Neuronal stem cell (in vitro differentiated cells): ENCODE data around the gene TEDC1.
A peak's percentile ranks its signal among the peaks of the same experiment; 100 is the strongest.

Experiments
- DNase-seq: peaks from one replicate; pipeline ENCODE4 v3.0.0-alpha.2; 2013; ENCODE audit warnings: low spot score
- H2AFZ ChIP-seq: one replicate; pipeline ENCODE4 v1.6.1; 2013; ENCODE audit warnings: mild to moderate bottlenecking, low read length, inconsistent platforms
- H2AK5ac ChIP-seq: 2 replicates; pipeline ENCODE4 v1.6.1; 2013; ENCODE audit warnings: low read depth, mild to moderate bottlenecking, inconsistent platforms, low read length, moderate library complexity, mixed read lengths
- H2BK120ac ChIP-seq: 2 replicates; pipeline ENCODE4 v1.6.1; 2013; ENCODE audit warnings: low read depth, mild to moderate bottlenecking, inconsistent platforms, low read length, moderate library complexity, mixed read lengths
- H2BK12ac ChIP-seq: one replicate; pipeline ENCODE4 v1.6.1; 2013; ENCODE audit warnings: low read length, inconsistent platforms
- H2BK15ac ChIP-seq: 2 replicates; pipeline ENCODE4 v1.6.1; 2013; ENCODE audit warnings: mild to moderate bottlenecking, low read length, inconsistent platforms, mixed read lengths
- H2BK5ac ChIP-seq: one replicate; pipeline ENCODE4 v1.6.1; 2013; ENCODE audit warnings: inconsistent platforms, mild to moderate bottlenecking, low read length, moderate library complexity
- H3K14ac ChIP-seq: one replicate; pipeline ENCODE4 v1.6.1; 2013; ENCODE audit warnings: low read length, inconsistent platforms
- H3K18ac ChIP-seq: 2 replicates; pipeline ENCODE4 v1.6.1; 2013; ENCODE audit warnings: low read length, inconsistent platforms
- H3K23ac ChIP-seq: 2 replicates; pipeline ENCODE4 v1.6.1; 2013; ENCODE audit warnings: low read depth, mild to moderate bottlenecking, mixed read lengths, low read length, inconsistent platforms; ENCODE audit not compliant: poor library complexity
- H3K27ac ChIP-seq: replicated peaks from 3 replicates; pipeline ENCODE4 v1.5.1; 2013; ENCODE audit warnings: low read length, inconsistent platforms
- H3K27me3 ChIP-seq, 3 experiments: 2 replicates each; pipeline ENCODE4 v1.6.1; 2013; ENCODE audit warnings: low read length in 3 of 3, mild to moderate bottlenecking in 2 of 3, inconsistent platforms in 1 of 3, low read depth in 1 of 3, mixed read lengths in 1 of 3, moderate library complexity in 1 of 3; ENCODE audit not compliant: control insufficient read depth in 3 of 3, insufficient read depth in 3 of 3
- H3K36me3 ChIP-seq, 2 donors: replicated peaks in 1 of 2; 2 replicates each; pipeline ENCODE4 v1.6.1; 2013; ENCODE audit warnings: low read length in 2 of 2; ENCODE audit not compliant: control insufficient read depth in 2 of 2, insufficient read depth in 2 of 2
- H3K4ac ChIP-seq: 2 replicates; pipeline ENCODE4 v1.6.1; 2013; ENCODE audit warnings: inconsistent platforms, mild to moderate bottlenecking, low read length, moderate library complexity
- H3K4me1 ChIP-seq, 2 donors: 1 replicate in 1 of 2; 2 replicates in 1 of 2; pipeline ENCODE4 v1.6.1; 2013; ENCODE audit warnings: low read length in 2 of 2, low read depth in 1 of 2; ENCODE audit not compliant: control insufficient read depth in 2 of 2, insufficient read depth in 1 of 2
- H3K4me2 ChIP-seq: one replicate; pipeline ENCODE4 v1.6.1; 2013; ENCODE audit warnings: mild to moderate bottlenecking, low read length, inconsistent platforms; ENCODE audit not compliant: insufficient read depth, poor library complexity, severe bottlenecking
- H3K4me3 ChIP-seq, 2 donors: 2 replicates each; pipeline ENCODE4 v1.5.1; 2013; ENCODE audit warnings: low read length in 2 of 2, mild to moderate bottlenecking in 2 of 2, inconsistent platforms in 1 of 2, moderate library complexity in 1 of 2
- H3K79me1 ChIP-seq: one replicate; pipeline ENCODE4 v1.6.1; 2013; ENCODE audit warnings: low read depth, mild to moderate bottlenecking, inconsistent platforms, low read length, moderate library complexity
- H3K9ac ChIP-seq: one replicate; pipeline ENCODE4 v1.6.1; 2013; ENCODE audit warnings: mild to moderate bottlenecking, low read depth, low read length, inconsistent platforms; ENCODE audit not compliant: poor library complexity
- H3K9me3 ChIP-seq, 2 donors: replicated peaks in 1 of 2; 2 replicates each; pipeline versions ENCODE3 to v1.6.1; 2013; ENCODE audit warnings: low read length in 2 of 2, mild to moderate bottlenecking in 2 of 2, inconsistent platforms in 1 of 2, low read depth in 1 of 2, mixed read lengths in 1 of 2, moderate library complexity in 1 of 2; ENCODE audit not compliant: control insufficient read depth in 2 of 2, insufficient read depth in 1 of 2
- H4K8ac ChIP-seq: one replicate; pipeline ENCODE4 v1.6.1; 2013; ENCODE audit warnings: low read depth, mild to moderate bottlenecking, inconsistent platforms, low read length, moderate library complexity
- H4K91ac ChIP-seq: one replicate; pipeline ENCODE4 v1.6.1; 2013; ENCODE audit warnings: low read length, low read depth, mild to moderate bottlenecking, inconsistent platforms; ENCODE audit not compliant: poor library complexity
- WGBS, 2 donors: extraction: QIAGEN DNeasy Blood & Tissue Kit; methylation state at CpG; one replicate each; pipeline ENCODE4 v1.1.7; 2013; ENCODE audit warnings: missing lambda C conversion rate in 2 of 2, mixed read lengths in 1 of 2; ENCODE audit not compliant: insufficient read length in 2 of 2, insufficient replicate concordance in 1 of 2; ENCODE audit errors: extremely low coverage in 2 of 2; 5-methylcytosine and 5-hydroxymethylcytosine counted together

Gene TEDC1

DNA sequence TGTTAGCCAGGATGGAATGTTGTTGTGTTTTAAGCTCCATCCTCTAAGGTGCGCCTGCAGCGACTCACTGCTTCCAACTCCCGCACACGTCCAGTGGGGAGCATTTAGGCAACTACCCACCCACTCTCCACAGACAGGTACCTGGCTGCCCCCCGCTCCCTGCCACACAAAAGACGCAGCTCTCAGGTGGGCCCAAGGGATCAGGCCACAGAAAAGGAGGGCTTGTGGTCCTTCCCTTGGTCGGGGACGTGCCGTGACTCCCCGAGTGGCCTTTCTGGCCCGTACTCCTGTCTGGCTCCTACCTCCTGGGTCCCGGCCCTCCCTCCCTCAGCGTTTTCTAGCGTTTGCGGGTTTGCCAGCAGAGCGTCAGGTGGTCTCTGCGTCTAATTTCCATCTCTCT, 16.2 kb downstream of the TEDC1 start:
- Histone ChIP-seq H4K8ac (no peak overlapping the region), H2BK5ac (no peak overlapping the region), H2AK5ac (no peak overlapping the region), H2BK15ac (no peak overlapping the region), H3K79me1 (peaks cover 3% of the 10 kb centered on the region), H2AFZ (no peak overlapping the region), H3K27me3 (peaks cover 0 to 22% (median 0%) of the 10 kb centered on the region in 3 experiments), H3K14ac (no peak overlapping the region), H2BK120ac (no peak overlapping the region), H2BK12ac (no peak overlapping the region), H4K91ac (no peak overlapping the region), H3K9me3 (peaks cover 0 to 6% of the 10 kb centered on the region in 2 donors), H3K27ac (no peak overlapping the region), H3K36me3 (no peaks in the 10 kb centered on the region), H3K4me1 (no peaks in the 10 kb centered on the region), H3K4me2 (no peak overlapping the region), H3K4me3 (no peak overlapping the region), H3K9ac (no peak overlapping the region), H3K4ac (no peak overlapping the region), H3K23ac (no peak overlapping the region), H3K18ac (no peak overlapping the region)
- DNase-seq: no peak
- WGBS, 2 donors: no CpG with 5 or more reads among the region's 17 CpGs

DNA sequence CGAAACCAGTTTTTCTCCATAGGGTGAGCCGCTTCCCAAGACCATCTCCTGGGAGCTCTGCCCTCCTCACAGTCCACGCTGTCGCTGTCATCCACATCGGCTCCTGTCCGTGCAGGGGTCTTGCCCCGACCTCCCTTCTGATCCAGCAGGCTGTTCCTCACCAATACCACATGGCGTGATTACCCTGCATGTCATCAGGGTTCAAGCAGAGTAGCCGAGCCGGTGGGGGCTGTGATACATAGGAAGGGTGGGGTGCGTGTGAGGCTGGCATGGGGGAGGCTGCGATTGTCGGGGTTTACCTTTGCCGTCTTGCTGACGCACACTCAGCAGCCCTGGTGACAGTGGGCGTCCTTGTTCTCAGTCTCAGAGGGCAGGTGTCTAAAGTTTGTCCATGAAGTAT, 17.0 kb downstream of the TEDC1 start:
- Histone ChIP-seq H2BK5ac (no peak overlapping the region), H2BK15ac (no peak overlapping the region), H4K8ac (no peak overlapping the region), H4K91ac (no peak overlapping the region), H2AFZ (no peak overlapping the region), H3K18ac (no peak overlapping the region), H3K9me3 (peaks cover 0 to 2% of the 10 kb centered on the region in 2 donors), H3K14ac (no peak overlapping the region), H2AK5ac (no peak overlapping the region), H3K4me1 (no peaks in the 10 kb centered on the region), H3K4me2 (no peak overlapping the region), H3K79me1 (peaks cover 3% of the 10 kb centered on the region), H3K27me3 (peaks cover 0 to 30% (median 0%) of the 10 kb centered on the region in 3 experiments), H3K4me3 (peak overlapping the region in 1 of 2 donors; percentile 35), H2BK120ac (no peak overlapping the region), H3K9ac (no peak overlapping the region), H2BK12ac (no peak overlapping the region), H3K23ac (no peak overlapping the region), H3K27ac (no peak overlapping the region), H3K4ac (no peak overlapping the region), H3K36me3 (no peaks in the 10 kb centered on the region)
- WGBS, 2 donors: no CpG with 5 or more reads among the region's 16 CpGs
- no peak for DNase-seq

DNA sequence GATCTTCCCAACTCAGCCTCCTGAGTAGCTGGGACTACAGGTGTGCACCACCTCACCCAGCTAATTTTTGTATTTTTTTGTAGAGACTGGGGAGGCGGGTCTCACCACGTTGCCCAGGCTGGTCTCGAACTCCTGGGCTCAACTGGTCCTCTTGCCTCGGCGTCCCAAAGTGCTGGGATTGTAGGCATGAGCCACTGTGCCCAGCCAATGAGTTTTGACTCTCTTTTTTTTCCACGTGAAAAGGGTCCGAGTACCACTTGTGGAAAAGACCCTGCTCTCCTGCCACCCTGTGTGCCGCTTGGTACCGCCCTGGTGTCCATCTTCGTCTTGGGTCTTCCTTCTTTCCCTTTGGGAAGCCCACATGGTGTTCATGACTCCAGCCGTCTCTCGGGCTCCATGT, 17.6 kb downstream of the TEDC1 start:
- Histone ChIP-seq H3K4me3 (no peak overlapping the region), H4K8ac (no peak overlapping the region), H3K4ac (no peak overlapping the region), H2AFZ (no peak overlapping the region), H3K9me3 (peaks cover 0 to 2% of the 10 kb centered on the region in 2 donors), H3K4me1 (no peaks in the 10 kb centered on the region), H2BK12ac (no peak overlapping the region), H2BK15ac (no peak overlapping the region), H3K27ac (no peak overlapping the region), H3K4me2 (no peak overlapping the region), H3K23ac (no peak overlapping the region), H3K36me3 (no peaks in the 10 kb centered on the region), H2AK5ac (no peak overlapping the region), H3K27me3 (peaks cover 0 to 33% (median 0%) of the 10 kb centered on the region in 3 experiments), H2BK5ac (no peak overlapping the region), H3K18ac (no peak overlapping the region), H3K79me1 (peaks cover 3% of the 10 kb centered on the region), H2BK120ac (no peak overlapping the region), H3K9ac (no peak overlapping the region), H4K91ac (no peak overlapping the region), H3K14ac (no peak overlapping the region)
- no CpG with 5 or more reads among the region's 12 CpGs for WGBS, 2 donors
- no peak for DNase-seq

DNA sequence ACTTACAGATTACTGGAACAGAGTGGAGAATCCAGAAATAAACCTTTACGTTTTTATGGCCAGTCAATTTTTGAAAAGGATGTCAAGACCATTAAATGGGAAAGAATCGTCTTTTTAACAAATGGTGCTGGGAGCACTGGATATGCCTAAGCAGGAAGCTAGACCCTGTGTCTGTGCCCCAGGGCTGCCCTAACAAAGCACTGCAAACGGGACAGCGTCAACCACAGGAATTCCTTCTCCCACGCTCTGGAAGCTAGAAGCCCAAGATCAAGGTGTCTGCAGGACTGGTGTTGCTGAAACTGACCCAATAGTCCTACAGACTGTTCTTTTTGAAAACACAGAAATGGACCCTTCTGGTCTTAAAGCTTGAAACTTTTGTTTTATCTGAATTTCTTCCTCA, 26.1 kb downstream of the TEDC1 start:
- H4K91ac ChIP-seq: no peak overlapping the region

More for the DNA sequence above, 26.1 kb downstream of the TEDC1 start:
- peaks cover 0 to 39% (median 0%) of the 10 kb centered on the region in 3 experiments for H3K27me3 ChIP-seq
- no peaks in the 10 kb centered on the region for H3K36me3 ChIP-seq
- no peak overlapping the region for H3K4ac ChIP-seq
- WGBS, 2 donors: no CpG with 5 or more reads among the region's 5 CpGs
- no peak overlapping the region for H2AK5ac ChIP-seq
- H3K9me3 ChIP-seq: peaks cover 2 to 6% of the 10 kb centered on the region in 2 donors
- no peak overlapping the region for H3K9ac ChIP-seq
- no peak overlapping the region for H3K4me3 ChIP-seq
- no peak overlapping the region for H2BK5ac ChIP-seq
- H3K4me2 ChIP-seq: no peak overlapping the region
- no peak overlapping the region for H3K23ac ChIP-seq
- no peaks in the 10 kb centered on the region for H3K4me1 ChIP-seq
- H3K18ac ChIP-seq: no peak overlapping the region
- no peak overlapping the region for H2BK15ac ChIP-seq
- no peak overlapping the region for H4K8ac ChIP-seq
- no peak overlapping the region for H2BK120ac ChIP-seq
- H3K14ac ChIP-seq: no peak overlapping the region
- no peaks in the 10 kb centered on the region for H3K79me1 ChIP-seq
- H3K27ac ChIP-seq: no peak overlapping the region
- no peak overlapping the region for H2BK12ac ChIP-seq
- DNase-seq: no peak
- no peak overlapping the region for H2AFZ ChIP-seq
